HG02642 (cell line): ENCODE results near the gene ICOS.

Source experiments
- ATAC-seq: cut with Tn5 transposase; IDR thresholded peaks from one replicate; pipeline ENCODE4 v1.9.1; 2021; ENCODE audit warnings: mild to moderate bottlenecking; ENCODE audit not compliant: unreplicated experiment, poor library complexity

Gene ICOS

GRCh38 chr2:204004912-204005311 is 68.3 kb downstream of the ICOS start:
- no peak for ATAC-seq

- no peak for ATAC-seq
Measured at GRCh38 chr2:204005940-204006721, 69.6 kb downstream of the ICOS start.

GRCh38 chr2:204008352-204008751 is 71.8 kb downstream of the ICOS start:
- no peak for ATAC-seq

- ATAC-seq, result peak; percentile 55
Measured at GRCh38 chr2:204010628-204011560, 74.3 kb downstream of the ICOS start.
